Fibroblast of villous mesenchyme (primary cell): Measurements from ENCODE around the gene FCHSD1. TPM values are rescaled to one million over a fixed set of nuclear protein-coding genes. Genes with fewer than 3 reads are reported as not detected.
"Not testable (repeated sequence)": the region's sequence is repeated elsewhere in the genome, so short reads cannot be mapped to it uniquely, and the experiment has no call there.

Source experiments
- DNase-seq: peaks from one replicate; pipeline ENCODE4 v3.0.0-alpha.2; 2010; ENCODE audit warnings: low read depth
- H3K4me3 ChIP-seq: 2 replicates; pipeline ENCODE4 v1.5.1; 2011; ENCODE audit warnings: low read depth, mild to moderate bottlenecking, low read length
- CTCF ChIP-seq: IDR thresholded peaks from 2 replicates; pipeline ENCODE4 v1.5.1; 2012; ENCODE audit warnings: low read depth, mild to moderate bottlenecking, low read length; ENCODE audit not compliant: insufficient read depth
- total RNA-seq: library from RNA; depleted of rRNA; stranded (reverse); fragments of >200 nt; gene quantifications from 2 replicates; pipeline ENCODE4 v1.2.3, GENCODE V29; 2012

Gene FCHSD1
- total RNA-seq, 1 donor, result 24.2 TPM

GRCh38 chr5:141611289-141611688 is 39.9 kb downstream of the FCHSD1 start:
- DNase-seq, result no peak
- no peak for TF ChIP-seq CTCF
- no peak overlapping the region for H3K4me3 ChIP-seq

- DNase-seq, H3K4me3 ChIP-seq: not testable (repeated sequence)
Measured at GRCh38 chr5:141609921-141610320, 41.3 kb downstream of the FCHSD1 start.

GRCh38 chr5:141609044-141609443 is 42.2 kb downstream of the FCHSD1 start:
- no peak for TF ChIP-seq CTCF
- DNase-seq, result no peak
- H3K4me3 ChIP-seq, result no peak overlapping the region

- no peak for DNase-seq
- TF ChIP-seq CTCF, result no peak
- no peak overlapping the region for H3K4me3 ChIP-seq
Measured at GRCh38 chr5:141608557-141608956, 42.7 kb downstream of the FCHSD1 start.

GRCh38 chr5:141608046-141608445 is 43.2 kb downstream of the FCHSD1 start:
- H3K4me3 ChIP-seq, result no peak overlapping the region
- DNase-seq, result no peak
- no peak for TF ChIP-seq CTCF

GRCh38 chr5:141605523-141606277 is 45.5 kb downstream of the FCHSD1 start:
- DNase-seq, result peak; percentile 62
- TF ChIP-seq CTCF, result no peak
- no peak overlapping the region for H3K4me3 ChIP-seq

- peak; percentile 93 for DNase-seq
- peak; percentile 2 for TF ChIP-seq CTCF
- H3K4me3 ChIP-seq, result no peak overlapping the region
Measured at GRCh38 chr5:141603923-141604717, 47.1 kb downstream of the FCHSD1 start.
